Stimulated activated CD4-positive, alpha-beta T cell treated with anti-CD3 and anti-CD28 coated beads, Interleukin-2, amount 100 ng/mL, for 24 hours (primary cell): Measurements from ENCODE around the gene UQCR11.
"Not testable (repeated sequence)": the region's sequence is repeated elsewhere in the genome, so short reads cannot be mapped to it uniquely, and the experiment has no call there.

Experiments
- DNase-seq, 2 donors: peaks; one replicate each; pipeline ENCODE4 v3.0.0-alpha.2; 2020

UQCR11 gene

DNA sequence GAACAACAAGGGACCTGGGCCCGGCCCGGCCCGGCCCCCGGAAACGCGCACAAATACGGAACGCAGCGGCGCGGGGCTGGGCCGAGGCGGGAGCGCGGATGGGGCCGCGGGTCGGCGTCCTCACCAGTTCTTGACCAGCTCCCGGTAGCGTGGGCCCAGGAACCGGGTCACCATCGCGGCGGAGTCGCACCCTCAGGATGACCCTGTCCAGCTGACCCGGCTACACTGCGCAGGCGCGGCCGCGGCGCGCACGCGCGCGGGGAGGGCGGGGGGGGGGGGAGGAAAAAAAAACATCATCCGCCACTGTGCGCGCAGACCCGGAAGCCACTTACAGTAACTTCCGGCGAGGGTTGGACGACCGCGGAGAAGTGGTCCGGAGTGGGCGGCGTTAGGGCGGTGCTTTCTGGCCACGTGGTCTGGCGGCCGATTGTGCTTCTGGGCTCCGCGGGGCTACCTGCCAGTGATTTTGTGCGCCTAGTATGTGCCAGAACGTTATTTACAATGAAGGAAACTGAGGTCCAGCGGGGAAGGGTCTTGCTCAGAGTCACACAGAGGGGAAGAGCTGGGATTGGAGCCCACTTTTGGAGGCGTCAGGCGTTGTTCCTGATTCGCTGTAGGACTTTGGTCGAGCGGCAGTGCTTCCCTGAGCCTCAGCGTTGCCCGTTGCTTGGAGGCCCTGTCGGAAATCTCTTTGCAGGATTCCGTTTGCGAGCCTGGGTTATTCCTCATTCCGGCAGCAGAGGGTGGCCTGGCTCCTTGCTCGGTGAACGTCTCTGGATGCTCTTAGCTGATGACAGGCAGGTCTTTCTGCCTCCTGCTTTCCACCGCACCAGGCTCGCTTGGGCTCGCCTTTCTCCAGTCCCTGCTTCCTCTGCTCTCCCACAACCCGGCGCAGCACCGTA lies at the start of gene UQCR11:
Gene UQCR11 (minus strand): TSS at position 227 of the 902 bp plus-strand sequence. CDS start 53 bp downstream, at position 174.
- DNase-seq = peak; percentile 93 to 96

DNA sequence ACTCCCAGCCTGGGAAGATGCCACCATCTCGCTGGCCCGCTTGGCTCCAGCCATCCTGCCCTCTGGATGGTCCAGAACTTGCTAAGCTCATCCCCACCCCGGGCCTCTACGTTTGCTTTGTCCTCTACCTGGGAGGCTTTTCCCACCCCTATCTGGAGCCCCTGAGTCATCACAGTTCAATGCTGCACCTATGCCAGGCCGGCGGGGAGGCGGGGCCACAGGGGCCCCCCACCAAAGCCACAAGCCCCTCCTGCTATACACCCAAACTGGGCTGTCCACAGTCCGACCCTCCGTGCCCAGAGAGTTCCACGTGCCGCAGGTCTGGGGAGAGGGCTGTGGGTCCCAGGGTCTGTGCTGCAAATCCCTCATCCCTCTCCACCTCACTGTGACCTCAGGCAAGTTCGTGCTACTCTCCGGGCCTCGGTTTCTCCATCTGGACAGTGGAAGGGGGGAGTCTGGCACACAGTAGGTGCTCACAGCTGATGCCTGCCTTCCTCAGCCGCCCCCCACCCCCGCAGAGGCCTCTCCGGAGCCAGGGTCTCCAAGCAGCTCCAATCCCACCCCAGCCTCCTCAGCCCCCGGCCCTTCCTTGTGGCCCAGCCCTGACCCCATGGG lies 49.0 kb upstream of the UQCR11 start:
- no peak for DNase-seq

DNA sequence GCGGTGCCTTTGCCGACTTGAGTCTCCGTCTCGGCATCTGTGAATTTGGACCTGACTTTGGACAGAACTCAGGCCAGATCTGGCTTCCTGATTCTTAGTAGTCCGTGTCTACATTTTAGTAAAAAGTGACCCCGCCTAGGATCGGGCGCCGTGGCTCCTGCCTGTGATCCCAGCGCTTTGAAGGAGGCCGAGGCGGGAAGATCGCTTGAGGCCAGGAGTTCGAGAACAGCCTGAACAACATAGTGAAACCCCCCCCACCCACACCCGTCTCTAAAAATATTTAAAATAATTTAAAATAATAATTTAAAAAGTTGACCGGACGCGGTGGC lies 48.0 kb upstream of the UQCR11 start:
- DNase-seq = no peak

DNA sequence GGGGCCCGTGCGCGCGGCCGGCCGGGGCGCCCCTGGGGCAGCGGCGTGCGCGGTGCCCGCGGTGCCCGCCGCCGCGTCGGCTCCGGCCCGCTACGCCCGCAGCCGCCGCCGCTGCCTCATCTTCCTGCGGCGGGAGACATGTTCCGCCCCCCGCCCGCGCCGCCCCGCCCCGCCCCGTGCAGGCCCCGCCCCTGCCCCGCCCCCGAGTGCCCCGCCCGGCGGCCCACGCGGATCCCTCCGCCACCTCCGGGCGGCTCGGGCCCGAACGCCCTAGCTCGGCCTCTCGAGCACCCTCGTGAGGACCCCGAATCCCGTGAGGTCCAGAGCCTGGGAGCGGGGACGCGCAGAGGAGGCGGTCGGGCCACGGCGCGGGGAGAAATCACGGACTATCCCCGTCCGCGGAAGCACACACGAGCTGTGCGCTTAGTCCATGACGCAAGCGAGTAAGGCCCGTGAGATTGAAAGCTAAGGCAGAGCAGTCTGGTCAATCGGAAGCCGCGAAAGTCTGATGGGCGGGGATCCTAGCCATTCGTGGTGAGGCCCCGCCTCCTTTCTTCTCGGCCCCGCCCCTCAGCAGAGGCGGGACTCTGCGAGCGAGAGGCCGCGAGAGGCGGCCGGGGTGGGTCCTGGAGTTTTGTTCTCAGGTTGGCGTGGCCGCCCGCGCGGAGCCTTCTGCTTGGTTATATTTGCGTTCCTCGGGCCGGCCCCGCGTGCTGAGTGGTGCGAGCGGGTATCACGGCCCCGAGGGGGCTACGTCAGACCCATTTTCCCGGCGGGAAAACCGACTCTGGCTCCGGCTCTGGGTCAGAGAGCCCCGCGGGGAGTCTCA lies 47.4 kb upstream of the UQCR11 start, which contains the start of gene TCF3:
Gene TCF3 (minus strand): TSS at position 145 of the 829 bp plus-strand sequence. CDS start 2,367 bp downstream, outside the sequence.
- DNase-seq = peak; percentile 99

DNA sequence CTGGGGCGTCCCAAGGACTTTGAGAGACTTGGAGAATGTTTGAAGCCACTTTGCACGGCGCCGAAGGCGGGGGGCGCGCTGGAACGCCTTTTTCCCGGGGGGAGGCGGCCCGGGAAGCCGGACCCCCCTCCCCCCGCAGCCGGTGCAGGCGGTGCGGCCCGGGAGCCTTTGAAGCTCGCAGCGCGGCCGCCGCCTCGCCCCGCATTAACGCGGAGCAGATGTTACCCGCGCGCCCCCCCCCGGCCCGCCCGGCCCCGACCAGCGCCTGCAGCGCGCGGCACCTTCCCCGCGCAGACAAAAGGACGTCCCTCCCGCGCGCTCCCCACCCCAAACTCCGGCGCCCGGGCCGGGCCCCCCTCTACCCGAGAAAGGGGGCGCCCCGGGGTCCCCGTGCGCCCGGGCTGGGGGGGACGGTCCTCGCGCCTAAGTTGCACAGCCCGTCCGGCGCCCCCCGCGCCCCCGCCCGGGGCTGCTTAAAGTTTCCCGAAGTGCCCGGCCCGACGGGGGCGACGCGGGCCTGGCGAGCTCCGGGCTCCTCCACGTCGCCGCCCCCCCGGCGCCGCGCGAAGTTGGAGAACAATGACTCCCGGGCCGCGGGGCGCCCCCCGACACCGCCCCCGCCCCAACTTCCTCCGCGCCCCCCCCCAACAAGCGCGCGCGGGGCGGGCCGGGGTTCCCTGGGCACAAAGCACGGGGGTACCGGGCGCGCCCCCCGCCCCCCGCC lies 46.5 kb upstream of the UQCR11 start:
- DNase-seq = peak; percentile 45 to 48

DNA sequence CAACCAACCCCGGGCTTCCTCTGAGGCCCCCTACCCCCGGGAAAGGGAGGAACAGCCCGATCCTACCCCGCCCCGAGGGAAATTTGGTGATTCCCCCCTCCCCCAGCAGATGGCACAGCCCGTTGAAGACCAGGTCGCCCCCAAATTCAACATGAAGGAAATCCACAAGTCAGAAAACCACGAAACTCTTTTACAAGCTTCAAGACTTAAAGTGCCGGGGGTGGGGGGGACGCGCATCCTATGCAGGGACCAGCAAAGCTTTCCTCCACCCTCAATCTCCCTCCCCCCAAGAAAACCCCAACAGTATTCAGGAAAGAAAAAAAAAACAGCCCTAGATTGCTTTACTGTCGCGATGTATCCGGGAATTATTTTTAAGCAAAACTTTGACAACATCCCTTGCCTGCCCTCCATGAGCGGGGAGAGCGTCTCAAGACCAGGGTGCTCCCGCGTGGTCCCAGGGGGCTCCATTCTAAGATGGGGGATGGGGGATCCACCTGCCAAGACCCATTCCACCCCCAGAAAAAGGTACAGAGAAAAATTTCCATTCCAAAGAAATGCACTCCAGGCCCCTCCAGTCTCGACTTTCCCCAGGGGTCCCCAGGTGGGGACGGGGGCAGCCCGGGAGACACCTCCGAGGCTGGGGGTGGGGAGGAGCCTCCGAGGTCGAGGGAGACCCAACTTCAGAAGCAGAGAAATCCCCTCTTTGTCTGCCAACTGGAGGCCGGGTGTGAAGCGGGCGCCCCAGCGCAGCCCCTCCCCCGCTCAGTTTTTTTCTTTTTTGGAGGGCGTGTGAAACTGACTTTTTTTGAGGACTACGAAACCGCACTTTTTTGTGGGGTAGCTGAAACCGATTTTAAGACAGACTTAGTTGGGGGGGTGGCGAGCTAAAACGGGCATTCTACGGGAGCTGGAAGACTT lies 45.6 kb upstream of the UQCR11 start:
- DNase-seq = peak; percentile 66 to 69

DNA sequence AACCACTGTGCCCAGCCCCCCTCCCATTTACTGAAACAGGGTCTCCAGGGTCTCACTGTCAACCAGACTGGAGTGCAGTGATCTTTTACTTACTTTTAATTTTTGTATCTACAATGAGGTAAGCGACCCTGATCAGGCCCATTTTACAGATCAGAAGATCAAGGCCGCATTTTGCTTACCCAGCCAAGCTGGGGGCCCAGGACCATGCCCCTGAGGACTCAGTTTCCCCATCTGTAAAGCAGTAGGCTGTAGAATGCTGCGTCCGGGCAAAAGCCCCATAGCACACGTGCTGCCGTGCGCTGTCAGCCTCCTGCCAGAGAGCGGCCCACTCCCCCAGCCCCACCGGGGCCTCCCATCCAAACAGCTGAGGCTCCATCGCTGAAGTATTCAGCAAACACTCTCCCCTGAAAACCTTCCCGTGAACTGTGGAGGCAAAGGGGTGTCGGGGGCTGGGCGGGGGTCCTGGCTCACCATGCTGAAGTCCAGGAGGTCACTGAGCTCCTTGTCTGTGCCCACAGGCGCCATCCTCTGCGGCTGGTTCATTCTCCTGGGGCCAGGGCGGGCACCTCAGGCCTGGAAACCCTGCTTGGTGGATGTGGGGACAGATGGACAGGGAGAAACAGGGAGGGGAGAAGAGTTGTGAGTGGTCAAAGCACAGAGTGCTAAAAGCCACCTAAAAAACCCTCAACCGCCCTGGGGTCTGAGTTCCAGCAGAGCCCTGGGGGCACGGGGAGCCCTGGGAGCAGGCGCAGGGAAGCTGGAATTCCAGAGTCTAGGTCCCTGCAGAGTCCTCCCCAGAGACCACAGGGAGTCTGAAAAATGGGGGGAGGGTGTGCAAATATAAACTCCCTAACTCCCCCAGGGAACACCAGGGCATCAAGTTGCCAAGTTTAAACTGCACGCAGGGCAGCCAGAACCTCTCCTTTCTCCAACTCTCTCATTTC lies 44.7 kb upstream of the UQCR11 start:
- no peak for DNase-seq

DNA sequence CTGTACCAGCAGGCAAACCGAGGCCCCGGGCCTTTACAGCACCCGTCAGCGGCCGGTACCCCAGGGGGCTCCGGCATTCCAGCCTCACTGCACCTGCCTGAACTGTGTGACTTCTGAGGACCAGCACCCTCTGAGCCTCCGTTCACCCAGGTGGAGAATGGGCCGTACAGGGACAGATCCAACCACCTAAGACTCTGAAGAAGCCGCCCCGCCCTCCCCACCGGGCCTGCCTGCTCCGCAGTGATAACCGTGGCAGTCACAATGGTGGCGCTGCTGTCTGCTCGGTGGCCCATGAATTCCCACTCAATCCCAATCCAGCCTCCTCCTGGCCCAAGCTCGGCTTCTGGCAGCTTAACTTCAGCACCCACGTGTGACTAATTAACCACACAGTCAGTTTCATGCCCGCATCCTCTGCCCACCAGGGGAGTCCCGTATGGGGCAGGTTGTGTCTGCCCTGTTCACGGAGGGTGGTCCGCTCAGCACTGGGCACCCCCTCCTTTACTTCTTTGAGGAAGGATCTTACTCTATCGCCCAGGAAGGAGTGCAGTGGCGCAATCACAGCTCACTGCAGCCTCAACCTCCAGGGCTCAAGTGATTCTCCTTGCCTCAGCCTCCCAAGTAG lies 43.8 kb upstream of the UQCR11 start:
- no peak for DNase-seq

DNA sequence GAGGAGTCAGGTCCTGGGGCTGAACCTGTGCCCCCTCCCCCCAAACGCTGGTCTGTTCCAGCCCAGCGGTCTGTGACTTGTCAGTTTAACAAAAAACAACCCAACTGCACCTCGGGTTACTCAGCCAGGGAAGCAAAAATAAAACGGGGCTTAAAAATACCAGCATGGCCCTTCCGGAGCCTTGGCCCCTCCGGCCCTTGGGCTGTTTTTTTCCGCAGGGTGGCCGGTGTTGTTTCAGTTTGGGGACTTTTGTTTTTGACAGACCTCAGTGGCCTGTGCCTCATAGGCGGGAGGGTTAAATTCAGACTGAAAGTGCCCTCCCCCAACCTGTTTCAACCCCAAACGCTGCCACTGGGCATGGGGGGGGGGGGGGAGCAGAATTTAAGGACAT lies 43.2 kb upstream of the UQCR11 start:
- DNase-seq = no peak

DNA sequence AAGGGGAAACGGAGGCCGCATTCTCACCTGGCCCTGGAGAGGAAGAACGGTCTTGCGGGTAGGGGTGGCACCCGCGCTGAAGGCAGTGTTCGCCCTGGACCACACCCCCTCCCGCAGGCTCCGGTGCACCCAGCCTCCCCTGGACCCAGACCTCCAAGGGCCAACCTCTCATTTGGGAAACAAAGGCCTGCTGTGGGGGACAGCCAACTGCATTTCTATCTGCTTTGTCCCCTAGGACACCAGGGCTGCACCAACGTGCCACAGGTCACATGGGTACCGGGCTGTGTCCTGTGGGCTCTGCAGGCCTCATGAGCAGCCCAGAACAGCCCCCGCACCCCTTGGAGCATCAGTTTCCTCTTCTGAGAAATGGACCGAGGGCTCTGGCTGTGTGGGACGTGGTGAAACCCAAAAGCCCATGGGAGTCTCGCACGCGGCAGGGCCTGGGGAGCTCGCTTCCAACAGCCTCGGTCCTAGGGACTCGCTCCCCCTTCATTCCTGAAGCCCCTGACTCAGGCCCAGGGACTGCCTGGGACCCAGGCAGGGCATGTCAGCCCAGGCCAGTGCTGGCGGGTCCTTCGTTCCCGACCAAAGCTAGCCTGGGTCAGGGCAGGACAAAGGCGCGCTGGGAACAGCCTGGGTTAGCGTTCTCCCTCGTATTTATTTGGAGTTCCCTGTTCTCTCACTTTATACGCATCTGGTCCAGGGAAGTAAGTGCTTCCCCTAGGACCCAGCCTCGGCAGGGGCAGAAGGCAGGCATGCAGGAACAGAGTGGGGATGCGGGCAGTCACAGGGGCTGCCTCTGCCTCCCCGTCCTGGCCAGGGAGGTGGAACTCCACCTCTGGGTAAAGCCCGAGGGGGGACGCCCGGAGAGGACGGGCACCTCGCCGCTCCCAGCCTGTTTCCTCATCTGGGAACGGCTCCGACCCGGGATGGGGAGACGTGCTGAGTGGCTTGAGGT lies 42.5 kb upstream of the UQCR11 start:
- no peak for DNase-seq

DNA sequence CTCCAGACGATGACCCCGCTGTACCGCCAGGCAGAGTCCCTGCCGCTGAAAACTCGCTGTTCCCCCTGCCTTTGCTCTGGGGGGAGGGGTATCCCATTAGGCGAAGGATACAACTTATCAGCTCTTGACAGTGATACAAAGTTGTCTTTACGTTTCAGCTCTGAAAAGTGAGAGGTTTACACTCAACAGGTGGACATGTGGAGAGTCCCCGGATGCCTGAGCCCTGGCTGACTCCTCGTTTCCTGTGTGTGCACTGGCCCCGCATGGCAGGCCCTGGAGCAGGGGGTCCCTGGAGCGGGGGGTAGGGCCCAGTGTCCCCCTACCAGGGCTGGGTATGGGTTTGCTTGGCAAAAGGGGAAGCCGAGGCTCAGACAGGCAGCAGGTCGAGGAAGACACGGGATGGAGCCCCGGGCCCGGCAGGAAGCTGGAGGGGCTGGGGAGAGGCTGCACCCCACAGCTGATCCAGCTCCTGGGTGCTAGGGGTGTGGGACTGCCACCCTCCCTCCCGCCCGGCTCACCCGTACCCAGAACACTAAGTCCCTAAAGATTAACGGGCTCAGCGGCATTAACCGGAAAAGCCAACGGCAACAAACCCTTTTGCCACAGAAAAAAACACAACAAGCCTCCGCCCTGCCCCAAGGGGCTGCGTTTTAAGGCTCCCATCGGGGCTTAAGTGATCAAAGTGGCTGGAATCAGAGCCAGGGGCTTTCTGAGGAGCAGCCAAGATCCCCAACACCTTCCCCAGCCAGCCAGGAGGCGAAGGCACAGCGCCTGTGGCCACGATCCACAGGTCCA lies 41.6 kb upstream of the UQCR11 start:
- no peak for DNase-seq

DNA sequence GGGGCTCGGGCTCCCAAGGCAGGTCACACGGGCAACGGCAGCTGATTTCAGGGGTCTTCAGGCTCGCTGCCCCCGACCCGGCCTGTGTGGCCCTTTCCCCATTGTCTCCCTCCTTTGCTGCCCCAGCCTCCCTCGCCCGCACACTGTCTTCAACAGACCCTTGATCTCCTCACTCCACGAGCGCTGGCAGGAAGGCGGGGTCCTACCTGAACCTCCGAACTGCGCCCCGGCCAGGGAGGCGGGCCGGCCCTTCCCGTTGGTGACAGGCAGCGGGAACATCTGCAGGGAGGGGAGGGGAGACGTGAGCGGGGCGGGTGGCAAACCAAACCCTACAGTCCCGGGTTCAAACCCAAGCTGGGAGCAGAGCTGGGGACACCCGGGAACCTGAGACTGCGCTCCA lies 40.9 kb upstream of the UQCR11 start:
- DNase-seq = no peak

DNA sequence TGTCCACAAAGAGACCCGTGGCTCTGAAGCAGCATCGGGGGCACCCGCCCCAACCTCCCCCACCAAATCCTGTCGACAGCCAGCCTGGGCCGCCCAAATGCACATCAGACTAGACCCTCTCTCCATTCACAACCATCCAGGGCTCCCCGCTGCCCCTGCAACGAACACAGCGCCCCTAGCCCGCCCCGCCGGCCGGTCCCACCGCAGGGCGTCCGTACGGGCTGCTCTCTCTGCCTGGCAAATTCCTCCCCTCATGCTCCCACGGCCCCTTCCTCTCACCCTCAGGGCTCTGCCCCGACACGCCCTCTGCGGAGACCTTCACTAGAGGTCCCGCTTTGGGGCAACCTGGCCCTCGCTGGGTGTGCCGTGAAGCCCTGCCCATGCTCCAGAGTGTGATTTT lies 40.0 kb upstream of the UQCR11 start:
- no peak for DNase-seq

DNA sequence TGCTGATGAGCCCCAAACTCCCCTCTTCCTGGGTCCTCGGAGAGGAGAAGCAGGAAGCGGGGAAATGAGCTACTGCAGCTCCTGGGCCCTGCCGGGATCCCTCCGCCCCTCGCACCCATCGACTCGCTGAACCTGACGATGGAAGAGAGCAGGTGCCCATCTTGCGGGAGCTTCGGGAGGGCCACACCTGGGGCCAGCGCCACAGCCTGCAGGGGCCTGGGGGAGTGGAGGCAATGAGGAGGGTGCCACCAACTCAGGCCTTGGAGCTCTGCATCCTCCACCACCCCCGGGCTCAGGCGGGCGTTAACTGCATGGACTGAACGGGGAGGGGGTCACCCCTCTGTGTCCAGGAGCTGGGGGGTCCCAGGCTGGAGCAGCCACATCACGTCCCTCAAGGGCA lies 38.8 kb upstream of the UQCR11 start:
- no peak for DNase-seq

DNA sequence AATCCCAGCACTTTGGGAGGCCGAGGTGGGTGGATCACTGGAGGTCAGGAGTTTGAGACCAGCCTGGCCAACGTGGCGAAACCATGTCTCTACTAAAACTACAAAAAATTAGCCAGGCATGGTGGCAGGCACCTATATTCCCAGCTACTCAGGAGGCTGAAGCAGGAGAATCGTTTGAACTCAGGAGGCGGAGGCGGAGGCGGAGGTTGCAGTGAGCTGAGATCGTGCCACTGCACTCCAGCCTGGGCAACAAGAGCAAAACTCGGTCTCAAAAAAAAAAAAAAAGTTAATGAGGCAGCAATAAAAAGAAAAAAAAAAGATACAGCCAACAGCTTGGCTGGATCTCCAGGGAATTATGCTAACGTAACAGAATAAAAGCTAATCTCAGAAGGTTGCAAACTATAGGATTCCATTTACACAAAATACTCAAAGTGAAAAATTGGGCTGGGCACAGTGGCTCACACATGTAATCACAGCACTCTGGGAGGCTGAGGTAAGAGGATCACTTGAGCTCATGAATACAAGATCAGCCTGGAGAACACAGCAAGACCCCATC lies 35.7 kb upstream of the UQCR11 start:
- DNase-seq = not testable (repeated sequence)

DNA sequence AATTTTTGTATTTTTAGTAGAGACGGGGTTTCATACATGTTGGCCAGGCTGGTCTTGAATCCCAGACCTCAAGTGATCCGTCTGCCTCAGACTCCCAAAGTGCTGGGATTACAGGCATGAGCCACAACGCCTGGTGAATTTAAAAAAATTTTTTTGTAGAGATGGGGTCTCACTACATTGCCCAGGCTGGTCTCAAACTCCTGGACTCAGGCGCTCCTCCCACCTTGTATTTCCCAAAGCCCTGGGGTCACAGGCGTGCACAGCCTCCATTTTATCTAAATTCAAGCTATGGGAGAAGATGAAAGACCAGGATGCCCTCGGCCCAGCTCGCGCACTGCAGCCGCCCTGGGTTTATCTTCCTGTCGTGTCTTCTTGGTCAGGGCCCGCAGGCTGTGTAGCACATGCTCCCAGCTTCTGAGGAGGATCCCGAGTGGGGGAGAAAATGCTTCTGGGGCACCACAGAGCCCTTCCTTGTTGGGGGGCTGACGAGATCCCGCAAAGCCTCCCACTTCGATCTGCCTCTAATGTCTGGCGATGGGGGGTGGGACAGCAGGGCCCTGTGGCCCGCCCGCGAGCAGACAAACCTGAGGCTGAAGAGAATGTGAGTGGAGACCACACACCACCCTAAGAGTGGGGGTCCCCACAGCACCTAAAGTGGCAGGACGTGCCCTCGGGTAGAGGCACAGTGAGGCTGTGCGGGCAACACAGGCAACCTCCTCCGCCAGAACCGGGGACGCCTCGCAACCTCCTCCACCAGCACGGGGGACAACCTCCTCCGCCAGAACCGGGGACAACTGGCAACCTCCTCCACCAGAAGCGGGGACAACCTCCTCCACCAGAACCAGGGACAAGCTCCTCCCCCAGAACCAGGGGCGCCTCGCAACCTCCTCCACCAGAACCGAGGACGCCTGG lies 31.3 kb upstream of the UQCR11 start:
- no peak for DNase-seq

DNA sequence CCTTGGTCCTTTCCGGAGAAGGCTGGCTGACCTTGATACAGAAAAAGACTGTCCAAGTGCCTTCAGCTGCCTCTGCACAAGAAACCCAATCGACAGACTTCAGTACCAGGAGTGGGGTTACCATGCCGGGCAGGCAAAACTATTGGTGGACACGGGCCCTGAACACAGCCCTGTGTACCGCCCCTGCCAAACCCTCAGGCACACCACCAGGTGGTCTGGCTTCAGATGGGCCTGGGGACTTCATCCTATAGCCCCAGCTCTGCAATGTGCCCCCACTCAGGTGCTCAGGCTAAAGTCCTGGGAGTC lies 29.6 kb upstream of the UQCR11 start:
- no peak for DNase-seq
